ENCODE results near the gene FJX1.
A peak's percentile ranks its signal among the peaks of the same experiment; 100 is the strongest.

FJX1 gene

GRCh38 chr11:35629511-35629910 lies 11.3 kb downstream of the FJX1 start:
- WGBS = 30% methylated on average over 4 of the region's 4 CpGs

GRCh38 chr11:35629914-35630313 lies 11.7 kb downstream of the FJX1 start:
- H3K4me1 ChIP-seq (ENCODE audit: control insufficient read depth, insufficient read depth, low read depth, low read length) = peaks cover 3% of the 10 kb centered on the region
- H2BK15ac ChIP-seq (ENCODE audit: low read depth, poor library complexity, severe bottlenecking) = no peak overlapping the region
- H3K79me1 ChIP-seq (replicated peaks; ENCODE audit: low read length, poor library complexity, severe bottlenecking) = no peaks in the 10 kb centered on the region
- no peak overlapping the region for H2AK5ac ChIP-seq (ENCODE audit: low read length, severe bottlenecking)
- H3K36me3 ChIP-seq (ENCODE audit: control insufficient read depth in 1 of 2, insufficient read depth in 2 of 2, low read depth in 1 of 2, low read length in 2 of 2) = no peaks in the 10 kb centered on the region
- H2BK120ac ChIP-seq (ENCODE audit: low read depth, low read length) = no peak overlapping the region
- H3K27me3 ChIP-seq (ENCODE audit: control insufficient read depth in 1 of 2, insufficient read depth in 1 of 2, low read length in 2 of 2) = peaks cover 0 to 5% of the 10 kb centered on the region in 2 experiments
- 2% methylated on average over 5 of the region's 6 CpGs for WGBS
- H3K9ac ChIP-seq (ENCODE audit: low read length) = no peak overlapping the region
- no peak overlapping the region for H3K18ac ChIP-seq (ENCODE audit: low read depth in 1 of 2, low read length in 2 of 2)
- H4K91ac ChIP-seq (ENCODE audit: low read length) = no peak overlapping the region
- peak overlapping the region; percentile 17 for H3K4me2 ChIP-seq (ENCODE audit: low read length, poor library complexity, severe bottlenecking)
- H3K14ac ChIP-seq (ENCODE audit: low read length in 2 of 2) = no peak overlapping the region
- peak overlapping the region; percentile 88 for H3K27ac ChIP-seq (ENCODE audit: low read length, poor library complexity, severe bottlenecking)
- no peak overlapping the region for H2BK5ac ChIP-seq (ENCODE audit: low read depth, low read length, poor library complexity, severe bottlenecking)
- no peak overlapping the region for H2AFZ ChIP-seq (ENCODE audit: low read depth, low read length)
- DNase-seq = peak; percentile 96
- no peak overlapping the region for H3K23ac ChIP-seq (ENCODE audit: low read length in 2 of 2)
- no peak overlapping the region for H4K8ac ChIP-seq (ENCODE audit: low read length)
- H2BK12ac ChIP-seq (ENCODE audit: low read length in 2 of 2) = no peak overlapping the region
- no peak overlapping the region for H3K4ac ChIP-seq (ENCODE audit: low read depth in 1 of 2, low read length in 2 of 2)
- no peaks in the 10 kb centered on the region for H3K9me3 ChIP-seq (ENCODE audit: control insufficient read depth, low read length)
- H3K4me3 ChIP-seq (ENCODE audit: insufficient read depth in 1 of 2, low read depth in 1 of 2, low read length in 2 of 2) = peak overlapping the region in 1 of 2 experiments; percentile 5

More at GRCh38 chr11:35629511-35629910, 11.3 kb downstream of the FJX1 start:
- Histone ChIP-seq H3K4ac (ENCODE audit: low read depth in 1 of 2, low read length in 2 of 2) (no peak overlapping the region), H2BK5ac (ENCODE audit: low read depth, low read length, poor library complexity, severe bottlenecking) (no peak overlapping the region), H3K14ac (ENCODE audit: low read length in 2 of 2) (no peak overlapping the region), H3K23ac (ENCODE audit: low read length in 2 of 2) (no peak overlapping the region), H3K18ac (ENCODE audit: low read depth in 1 of 2, low read length in 2 of 2) (no peak overlapping the region), H4K91ac (ENCODE audit: low read length) (no peak overlapping the region), H2AFZ (ENCODE audit: low read depth, low read length) (no peak overlapping the region), H3K9me3 (ENCODE audit: control insufficient read depth, low read length) (no peaks in the 10 kb centered on the region), H3K4me2 (ENCODE audit: low read length, poor library complexity, severe bottlenecking) (no peak overlapping the region), H2BK15ac (ENCODE audit: low read depth, poor library complexity, severe bottlenecking) (no peak overlapping the region), H2AK5ac (ENCODE audit: low read length, severe bottlenecking) (peak overlapping the region; percentile 2), H3K27me3 (ENCODE audit: control insufficient read depth in 1 of 2, insufficient read depth in 1 of 2, low read length in 2 of 2) (peaks cover 0 to 5% of the 10 kb centered on the region in 2 experiments), H3K4me1 (ENCODE audit: control insufficient read depth, insufficient read depth, low read depth, low read length) (peaks cover 3% of the 10 kb centered on the region), H3K9ac (ENCODE audit: low read length) (no peak overlapping the region), H3K27ac (ENCODE audit: low read length, poor library complexity, severe bottlenecking) (peak overlapping the region; percentile 65), H3K79me1 (replicated peaks; ENCODE audit: low read length, poor library complexity, severe bottlenecking) (no peaks in the 10 kb centered on the region), H4K8ac (ENCODE audit: low read length) (peak overlapping the region; percentile 19), H3K4me3 (ENCODE audit: insufficient read depth in 1 of 2, low read depth in 1 of 2, low read length in 2 of 2) (no peak overlapping the region), H3K36me3 (ENCODE audit: control insufficient read depth in 1 of 2, insufficient read depth in 2 of 2, low read depth in 1 of 2, low read length in 2 of 2) (no peaks in the 10 kb centered on the region), H2BK12ac (ENCODE audit: low read length in 2 of 2) (no peak overlapping the region), H2BK120ac (ENCODE audit: low read depth, low read length) (no peak overlapping the region)
- DNase-seq = peak; percentile 44

- H3K4me2 ChIP-seq (ENCODE audit: low read length, poor library complexity, severe bottlenecking) = no peak overlapping the region
- H2BK15ac ChIP-seq (ENCODE audit: low read depth, poor library complexity, severe bottlenecking) = no peak overlapping the region
- no peak overlapping the region for H3K18ac ChIP-seq (ENCODE audit: low read depth in 1 of 2, low read length in 2 of 2)
- H3K14ac ChIP-seq (ENCODE audit: low read length in 2 of 2) = no peak overlapping the region
- H4K91ac ChIP-seq (ENCODE audit: low read length) = no peak overlapping the region
- no peak for DNase-seq
- peaks cover 3% of the 10 kb centered on the region for H3K4me1 ChIP-seq (ENCODE audit: control insufficient read depth, insufficient read depth, low read depth, low read length)
- no peak overlapping the region for H2BK120ac ChIP-seq (ENCODE audit: low read depth, low read length)
- H3K9ac ChIP-seq (ENCODE audit: low read length) = no peak overlapping the region
- no peaks in the 10 kb centered on the region for H3K36me3 ChIP-seq (ENCODE audit: control insufficient read depth in 1 of 2, insufficient read depth in 2 of 2, low read depth in 1 of 2, low read length in 2 of 2)
- H2BK12ac ChIP-seq (ENCODE audit: low read length in 2 of 2) = no peak overlapping the region
- peak overlapping the region; percentile 53 for H2AK5ac ChIP-seq (ENCODE audit: low read length, severe bottlenecking)
- no peak overlapping the region for H3K23ac ChIP-seq (ENCODE audit: low read length in 2 of 2)
- H3K4ac ChIP-seq (ENCODE audit: low read depth in 1 of 2, low read length in 2 of 2) = no peak overlapping the region
- no peak overlapping the region for H4K8ac ChIP-seq (ENCODE audit: low read length)
- H2AFZ ChIP-seq (ENCODE audit: low read depth, low read length) = no peak overlapping the region
- no peaks in the 10 kb centered on the region for H3K79me1 ChIP-seq (replicated peaks; ENCODE audit: low read length, poor library complexity, severe bottlenecking)
- no peaks in the 10 kb centered on the region for H3K9me3 ChIP-seq (ENCODE audit: control insufficient read depth, low read length)
- H2BK5ac ChIP-seq (ENCODE audit: low read depth, low read length, poor library complexity, severe bottlenecking) = no peak overlapping the region
- H3K27me3 ChIP-seq (ENCODE audit: control insufficient read depth in 1 of 2, insufficient read depth in 1 of 2, low read length in 2 of 2) = peaks cover 0 to 10% of the 10 kb centered on the region in 2 experiments
- no peak overlapping the region for H3K4me3 ChIP-seq (ENCODE audit: insufficient read depth in 1 of 2, low read depth in 1 of 2, low read length in 2 of 2)
- no peak overlapping the region for H3K27ac ChIP-seq (ENCODE audit: low read length, poor library complexity, severe bottlenecking)
- 0% methylated on average over 1 of the region's 3 CpGs for WGBS
Measured at GRCh38 chr11:35631891-35632290, 13.6 kb downstream of the FJX1 start.

GRCh38 chr11:35632301-35632700 lies 14.0 kb downstream of the FJX1 start:
- Histone ChIP-seq H2AFZ (ENCODE audit: low read depth, low read length) (no peak overlapping the region), H2AK5ac (ENCODE audit: low read length, severe bottlenecking) (peak overlapping the region; percentile 53), H2BK5ac (ENCODE audit: low read depth, low read length, poor library complexity, severe bottlenecking) (no peak overlapping the region), H3K36me3 (ENCODE audit: control insufficient read depth in 1 of 2, insufficient read depth in 2 of 2, low read depth in 1 of 2, low read length in 2 of 2) (no peaks in the 10 kb centered on the region), H3K4me2 (ENCODE audit: low read length, poor library complexity, severe bottlenecking) (no peak overlapping the region), H3K4me1 (ENCODE audit: control insufficient read depth, insufficient read depth, low read depth, low read length) (peaks cover 3% of the 10 kb centered on the region), H3K14ac (ENCODE audit: low read length in 2 of 2) (no peak overlapping the region), H3K4me3 (ENCODE audit: insufficient read depth in 1 of 2, low read depth in 1 of 2, low read length in 2 of 2) (no peak overlapping the region), H3K23ac (ENCODE audit: low read length in 2 of 2) (no peak overlapping the region), H3K4ac (ENCODE audit: low read depth in 1 of 2, low read length in 2 of 2) (no peak overlapping the region), H3K9ac (ENCODE audit: low read length) (no peak overlapping the region), H4K8ac (ENCODE audit: low read length) (no peak overlapping the region), H4K91ac (ENCODE audit: low read length) (no peak overlapping the region), H3K9me3 (ENCODE audit: control insufficient read depth, low read length) (no peaks in the 10 kb centered on the region), H3K27ac (ENCODE audit: low read length, poor library complexity, severe bottlenecking) (no peak overlapping the region), H3K27me3 (ENCODE audit: control insufficient read depth in 1 of 2, insufficient read depth in 1 of 2, low read length in 2 of 2) (peaks cover 0 to 10% of the 10 kb centered on the region in 2 experiments), H2BK12ac (ENCODE audit: low read length in 2 of 2) (no peak overlapping the region), H2BK15ac (ENCODE audit: low read depth, poor library complexity, severe bottlenecking) (no peak overlapping the region), H3K18ac (ENCODE audit: low read depth in 1 of 2, low read length in 2 of 2) (no peak overlapping the region), H3K79me1 (replicated peaks; ENCODE audit: low read length, poor library complexity, severe bottlenecking) (no peaks in the 10 kb centered on the region), H2BK120ac (ENCODE audit: low read depth, low read length) (no peak overlapping the region)
- DNase-seq = peak; percentile 58
- 0% methylated on average over 1 of the region's 1 CpG for WGBS
